PC-9 (cell line): ENCODE data around the gene NDUFA5.

Source experiments
- CTCF ChIP-seq: fragments of 200-600 bp; sonication (generic); conservative IDR thresholded peaks from 2 replicates; pipeline ENCODE4 v1.6.1; 2017; ENCODE audit warnings: mixed run types, antibody characterized with exemption, mild to moderate bottlenecking, moderate library complexity
- EZH2 ChIP-seq: fragments of 200-600 bp; sonication (generic); IDR thresholded peaks from 2 replicates; pipeline ENCODE4 v1.8.0; 2017; ENCODE audit warnings: antibody characterized with exemption, low read depth

GRCh38 chr7:123492485-123492884 is 65.1 kb downstream of the NDUFA5 start:
- TF ChIP-seq CTCF (no peak), EZH2 (no peak)
